ENCODE measurements around the gene DUX4.
"Not testable (repeated sequence)": the region's sequence is repeated elsewhere in the genome, so short reads cannot be mapped to it uniquely, and the experiment has no call there.

The DUX4 gene

GRCh38 chr4:190173428-190173827 is at the start of gene DUX4:
Gene DUX4 (plus strand): TSS chr4:190173774. CDS start chr4:190173774, 0 bp downstream.
- not testable (repeated sequence) for DNase-seq

GRCh38 chr4:190175436-190175835 is 1.9 kb downstream of the DUX4 start:
- not testable (repeated sequence) for DNase-seq

- DNase-seq = not testable (repeated sequence)
These were observed 4.4 kb downstream of the DUX4 start for GRCh38 chr4:190177727-190178605.

- not testable (repeated sequence) for DNase-seq
These were observed 5.0 kb downstream of the DUX4 start for GRCh38 chr4:190178606-190178990.

GRCh38 chr4:190179030-190179739 is 5.6 kb downstream of the DUX4 start:
- not testable (repeated sequence) for DNase-seq

DNA sequence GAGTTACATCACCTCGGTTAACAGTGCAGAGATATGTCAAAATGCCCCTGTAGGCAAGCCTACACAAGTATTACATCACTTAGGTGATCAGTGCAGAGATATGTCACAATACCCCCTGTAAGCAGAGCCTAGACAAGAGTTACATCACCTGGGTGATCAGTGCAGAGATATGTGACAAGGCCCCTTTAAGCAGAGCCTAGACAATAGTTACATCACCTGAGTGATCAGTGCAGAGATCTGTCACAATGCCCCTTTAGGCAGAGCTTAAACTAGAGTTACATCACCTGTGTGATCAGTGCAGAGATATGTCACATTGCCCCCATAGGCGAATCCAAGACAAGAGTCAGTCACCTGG is 6.1 kb downstream of the DUX4 start:
- DNase-seq = not testable (repeated sequence)

DNA sequence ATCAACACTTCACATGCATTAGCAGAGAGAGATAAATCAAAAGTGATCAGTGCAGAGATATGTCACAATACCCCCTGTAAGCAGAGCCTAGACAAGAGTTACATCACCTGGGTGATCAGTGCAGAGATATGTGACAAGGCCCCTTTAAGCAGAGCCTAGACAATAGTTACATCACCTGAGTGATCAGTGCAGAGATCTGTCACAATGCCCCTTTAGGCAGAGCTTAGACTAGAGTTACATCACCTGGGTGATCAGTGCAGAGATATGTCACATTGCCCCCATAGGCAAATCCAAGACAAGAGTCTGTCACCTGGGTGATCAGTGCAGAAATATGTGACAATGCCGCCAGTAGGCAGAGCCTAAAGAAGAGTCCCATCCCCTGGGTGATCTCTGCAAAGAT is 7.4 kb downstream of the DUX4 start:
- not testable (repeated sequence) for DNase-seq

DNA sequence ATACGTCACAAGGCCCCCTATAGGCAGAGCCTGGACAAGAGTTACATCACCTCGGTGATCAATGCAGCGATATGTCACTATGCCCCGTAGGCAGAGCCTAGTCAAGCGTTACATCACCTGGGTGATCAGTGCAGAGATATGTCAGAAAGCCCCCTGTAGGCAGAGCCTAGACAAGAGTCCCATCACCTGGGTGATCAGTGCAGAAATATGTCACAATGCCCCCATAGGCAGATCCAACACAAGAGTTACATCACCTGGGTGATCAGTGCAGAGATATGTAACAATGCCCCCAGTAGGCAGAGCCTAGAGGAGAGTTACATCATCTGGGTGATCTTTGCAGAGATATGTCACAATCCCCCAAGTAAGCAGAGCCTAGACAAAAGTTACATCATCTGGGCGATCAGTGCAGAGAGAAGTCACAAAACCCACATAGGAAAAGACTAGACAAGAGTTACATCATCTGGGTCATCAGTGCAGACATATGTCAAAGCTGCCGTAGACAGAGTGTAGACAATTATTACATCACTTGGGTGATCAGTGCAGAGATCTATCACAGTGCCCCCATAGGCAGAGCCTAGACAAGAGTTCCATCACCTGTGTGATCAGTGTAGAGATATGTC is 8.0 kb downstream of the DUX4 start:
- not testable (repeated sequence) for DNase-seq

DNA sequence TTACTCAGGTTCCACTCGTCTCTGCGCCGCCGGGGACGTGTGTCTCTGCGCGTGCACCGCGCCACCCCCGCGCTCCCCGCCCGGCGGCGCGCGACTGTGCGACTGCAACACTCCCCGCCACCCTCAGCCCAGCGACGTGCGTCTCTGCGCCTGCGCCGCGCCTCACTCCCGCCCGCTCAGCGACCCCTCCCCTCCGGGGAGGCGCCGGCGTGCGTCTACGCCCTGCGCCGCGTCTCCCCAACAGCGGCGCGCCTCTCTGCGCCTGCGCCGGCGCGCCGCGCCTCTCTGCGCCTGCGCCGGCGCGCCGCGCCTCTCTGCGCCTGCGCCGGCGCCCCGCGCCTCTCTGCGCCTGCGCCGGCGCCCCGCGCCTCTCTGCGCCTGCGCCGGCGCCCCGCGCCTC is 29.9 kb downstream of the DUX4 start:
- DNase-seq = not testable (repeated sequence)

Measured in OCI-M1 (cell line).